Cortex of kidney (tissue), 1 donor: Measurements from ENCODE around the gene LGALS13.

ENCODE experiments used
- DNase-seq: peaks from one replicate; lab custom pipeline; 2025; lab: John Stamatoyannopoulos, UW

The LGALS13 gene, protein sequence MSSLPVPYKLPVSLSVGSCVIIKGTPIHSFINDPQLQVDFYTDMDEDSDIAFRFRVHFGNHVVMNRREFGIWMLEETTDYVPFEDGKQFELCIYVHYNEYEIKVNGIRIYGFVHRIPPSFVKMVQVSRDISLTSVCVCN

DNA sequence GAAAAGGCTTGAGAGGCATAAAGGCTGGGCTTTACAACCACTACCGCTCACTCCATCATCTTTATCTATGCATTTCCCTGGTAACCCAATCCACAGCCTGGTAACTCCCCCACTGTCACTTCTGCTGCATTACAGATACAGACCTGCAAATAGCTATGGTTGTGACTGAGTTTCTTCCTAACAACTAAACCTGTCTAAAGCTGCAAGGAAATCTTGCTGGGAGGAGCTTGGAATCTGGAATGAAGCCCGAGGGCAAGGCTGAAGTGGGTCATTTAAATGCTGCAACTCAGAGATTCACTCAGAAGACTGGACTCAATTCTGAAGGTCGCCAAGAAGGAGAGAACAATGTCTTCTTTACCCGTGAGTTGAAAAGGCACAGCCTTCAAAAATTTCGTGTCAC is at the start of gene LGALS13:
LGALS13 (plus strand) TSS at position 301 of the 400 bp plus-strand sequence; CDS start at position 346, 45 bp downstream.
- DNase-seq = no peak

DNA sequence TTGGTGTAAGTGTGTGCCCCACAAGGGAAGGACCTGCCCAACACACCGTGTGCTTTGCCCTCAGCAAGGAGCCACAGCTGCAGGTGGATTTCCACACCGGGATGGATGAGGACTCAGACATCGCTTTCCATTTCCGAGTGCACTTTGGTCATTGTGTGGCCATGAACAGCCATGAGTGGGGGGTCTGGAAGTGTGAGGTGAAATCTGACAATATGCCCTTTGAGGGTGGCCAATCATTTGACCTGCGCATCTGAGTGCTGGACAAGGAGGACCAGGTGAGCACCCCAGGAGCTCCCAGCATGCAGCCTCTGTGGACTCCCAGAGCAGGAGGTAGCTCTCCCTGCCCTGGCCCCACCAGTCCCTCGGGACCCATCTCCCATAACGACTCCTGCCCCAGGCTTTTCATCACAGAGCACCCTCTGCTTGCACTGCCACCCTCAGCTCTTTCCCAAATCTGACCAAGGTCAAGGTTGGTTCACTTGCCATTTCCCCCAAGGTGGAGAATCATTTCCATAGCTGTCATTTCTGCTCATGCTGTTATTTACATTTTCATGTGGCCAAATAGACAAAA is 49.2 kb upstream of the LGALS13 start:
- DNase-seq = no peak

DNA sequence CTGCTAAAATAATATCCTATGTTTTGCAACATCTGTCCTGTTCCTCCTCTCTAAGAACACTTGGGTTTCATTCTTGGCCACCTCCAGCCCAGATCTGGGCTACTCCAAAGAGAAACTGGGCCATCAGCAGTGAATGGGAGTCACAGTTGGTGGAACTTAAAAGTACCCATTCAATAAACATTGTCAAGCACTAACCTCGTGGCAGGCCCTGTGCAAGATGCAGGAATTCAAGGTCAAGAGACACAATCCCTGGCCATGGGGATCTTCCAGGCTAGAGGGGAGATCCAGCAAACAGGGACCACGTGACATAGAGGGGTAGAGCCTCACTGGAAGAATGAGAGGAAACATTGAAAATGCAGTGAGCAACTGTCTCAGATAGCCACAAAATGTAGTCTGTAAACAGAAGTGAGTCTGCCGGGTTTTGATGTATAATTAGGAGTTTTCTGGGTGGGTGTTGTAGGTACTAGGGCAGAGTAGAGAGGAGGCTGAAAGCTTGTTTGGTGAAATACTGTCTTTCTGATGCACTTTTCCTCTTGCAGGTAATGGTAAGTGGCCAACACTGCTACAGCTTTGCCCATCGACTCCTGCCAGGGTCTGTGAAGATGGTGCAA is 47.5 kb upstream of the LGALS13 start:
- DNase-seq = no peak

DNA sequence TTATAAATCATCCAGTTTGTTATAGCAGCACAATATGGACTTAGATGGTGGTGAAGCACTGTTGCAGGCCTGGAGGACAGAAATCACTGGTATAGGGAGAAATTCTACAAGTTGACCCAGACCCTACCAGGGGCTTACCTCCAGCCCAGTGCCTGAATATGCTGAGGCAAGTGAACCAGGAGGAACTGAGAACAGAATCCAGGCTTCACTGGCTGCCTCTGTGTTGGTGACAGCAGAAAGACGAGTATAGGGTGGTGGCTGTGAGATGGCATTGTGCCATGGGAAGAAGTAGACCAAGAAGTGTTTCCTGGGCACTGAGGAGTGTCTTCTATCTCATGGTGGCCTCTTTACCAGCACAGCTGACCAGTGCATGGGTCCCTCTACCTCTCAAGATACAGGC is 46.4 kb upstream of the LGALS13 start:
- DNase-seq = no peak

DNA sequence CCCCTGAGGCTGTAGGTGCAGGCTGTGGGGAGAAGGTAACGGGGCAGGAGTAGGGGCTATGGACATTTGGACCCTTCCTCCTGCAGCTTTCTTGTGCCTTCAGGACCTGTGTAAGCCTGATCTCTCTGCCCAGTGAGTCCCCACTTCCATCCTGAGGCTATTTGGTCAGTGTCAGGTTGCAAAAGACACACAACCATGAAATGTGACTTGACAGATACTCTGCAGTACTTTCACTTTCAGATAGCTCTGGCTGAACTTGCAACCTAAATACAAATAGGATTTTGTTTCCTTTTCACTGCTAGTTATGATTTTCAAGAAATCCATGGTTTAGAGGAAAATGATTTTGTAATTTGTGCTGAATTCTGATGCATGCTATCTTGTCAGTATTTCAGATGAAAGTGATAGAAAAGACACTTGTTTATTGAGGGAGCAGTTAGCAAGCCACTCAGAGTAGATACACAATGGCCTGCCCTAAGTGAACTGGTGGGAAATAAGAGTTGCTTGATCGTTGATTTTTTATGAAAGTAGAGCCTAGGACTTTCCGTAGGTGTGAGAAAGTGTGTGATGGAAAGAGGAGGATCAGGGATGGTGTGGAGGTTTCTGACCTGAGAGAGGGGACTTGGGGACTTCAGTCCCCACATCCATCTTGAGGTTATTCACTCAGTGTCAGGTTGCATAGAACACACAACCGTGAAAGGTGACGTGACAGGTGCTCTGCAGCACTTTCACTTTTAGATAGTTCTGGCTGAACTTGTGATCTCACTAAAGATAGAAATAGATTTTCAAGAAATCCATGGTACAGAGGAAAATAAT is 44.3 kb upstream of the LGALS13 start:
- DNase-seq = no peak

DNA sequence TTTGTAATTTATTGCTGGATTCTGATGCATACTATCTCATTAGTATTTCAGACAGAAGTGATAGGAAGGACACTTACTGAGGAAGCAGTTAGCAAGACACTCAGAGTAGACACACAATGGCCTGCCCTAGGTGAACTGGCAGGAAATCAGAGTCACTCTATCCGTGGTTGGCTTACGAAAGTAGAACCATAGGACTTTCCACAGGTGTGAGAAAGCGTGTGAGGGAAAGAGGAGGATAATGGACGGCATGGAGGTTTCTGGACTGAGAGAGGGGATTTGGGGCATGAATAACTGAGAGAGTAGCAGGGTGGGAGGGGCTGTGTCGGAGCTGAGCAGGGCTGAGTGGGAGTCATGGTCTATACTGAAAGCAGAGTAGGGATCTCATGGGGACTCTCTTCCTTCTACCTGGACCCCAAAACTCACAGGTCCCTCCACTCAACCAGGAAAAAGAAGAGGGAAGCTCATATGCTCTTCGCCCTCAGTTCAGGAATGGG is 43.7 kb upstream of the LGALS13 start:
- DNase-seq = no peak

DNA sequence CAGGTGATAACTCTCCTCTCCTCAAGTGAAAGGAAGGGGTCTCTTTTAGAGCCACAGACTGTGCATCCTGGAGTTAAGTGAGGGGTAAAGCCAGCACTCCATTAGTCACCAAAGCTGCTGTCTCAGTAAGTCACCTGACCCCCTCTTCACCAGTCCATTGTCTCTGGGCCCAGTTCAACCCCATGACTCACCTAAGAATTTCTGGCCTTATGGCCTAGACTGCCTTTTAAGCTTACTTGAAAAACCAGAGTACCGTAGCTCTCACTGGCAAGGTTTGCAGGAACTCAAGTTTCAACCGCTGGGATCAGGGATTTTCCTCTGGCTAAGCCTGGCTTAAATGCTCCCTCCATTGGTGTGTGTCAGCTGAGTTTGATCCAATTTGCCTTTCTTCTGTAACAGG is 38.9 kb upstream of the LGALS13 start:
- no peak for DNase-seq

DNA sequence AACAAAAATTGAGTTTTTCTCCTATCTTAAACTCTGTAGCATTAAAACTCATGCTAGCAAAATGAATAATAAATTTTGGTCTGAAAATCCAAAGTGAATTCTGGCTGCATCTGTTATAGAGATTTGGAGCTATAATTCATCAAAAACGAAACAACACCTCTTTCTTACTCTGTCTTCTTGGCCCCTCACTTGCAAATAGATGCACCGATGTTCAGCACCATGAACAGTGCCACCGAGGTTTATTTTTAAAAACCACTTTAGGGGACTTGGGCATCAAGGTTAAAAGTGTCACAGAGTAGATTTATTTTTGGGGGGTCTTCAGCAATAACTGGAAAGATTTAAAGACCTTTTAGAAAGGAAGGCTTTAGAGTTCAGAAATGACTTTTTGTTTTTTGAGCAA is 36.3 kb upstream of the LGALS13 start:
- no peak for DNase-seq

DNA sequence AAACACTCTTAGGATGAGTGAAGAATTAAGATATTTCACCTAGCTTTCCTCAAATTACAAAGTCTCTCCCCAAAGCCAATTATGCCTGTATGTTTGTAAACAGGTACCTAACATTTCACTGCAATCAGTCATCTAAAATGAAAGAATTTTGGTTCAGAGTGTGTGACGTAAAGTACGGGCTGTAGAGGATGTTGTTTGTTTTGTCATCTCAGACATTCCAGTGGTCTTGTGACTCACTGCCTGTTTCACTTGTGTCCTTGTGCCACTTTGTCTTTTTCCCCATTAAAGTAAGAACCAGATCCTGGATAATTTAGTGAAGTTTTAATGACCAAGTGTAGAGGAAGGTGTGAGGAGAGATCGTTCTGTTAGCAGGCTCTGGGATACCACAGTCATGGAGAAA is 33.7 kb upstream of the LGALS13 start:
- no peak for DNase-seq

DNA sequence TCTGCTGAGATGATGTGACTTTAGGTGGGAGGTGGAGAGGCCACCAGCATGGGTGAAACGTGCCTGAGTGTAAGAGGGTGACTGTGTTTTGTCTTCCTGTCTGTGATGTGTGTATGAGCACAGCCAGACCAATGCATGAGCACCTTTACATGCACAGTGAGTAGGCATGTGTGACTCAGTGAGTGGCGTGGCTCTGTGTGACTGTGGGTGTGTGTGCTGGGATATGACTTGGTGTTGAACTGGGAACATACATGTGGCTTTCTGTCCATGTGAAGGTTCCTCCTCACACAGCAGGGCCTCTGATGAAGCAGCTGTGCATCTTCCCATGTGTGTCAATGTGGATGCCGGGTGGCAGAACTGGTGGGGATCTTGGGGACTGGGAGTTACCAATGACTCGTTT is 19.9 kb upstream of the LGALS13 start:
- DNase-seq = no peak

DNA sequence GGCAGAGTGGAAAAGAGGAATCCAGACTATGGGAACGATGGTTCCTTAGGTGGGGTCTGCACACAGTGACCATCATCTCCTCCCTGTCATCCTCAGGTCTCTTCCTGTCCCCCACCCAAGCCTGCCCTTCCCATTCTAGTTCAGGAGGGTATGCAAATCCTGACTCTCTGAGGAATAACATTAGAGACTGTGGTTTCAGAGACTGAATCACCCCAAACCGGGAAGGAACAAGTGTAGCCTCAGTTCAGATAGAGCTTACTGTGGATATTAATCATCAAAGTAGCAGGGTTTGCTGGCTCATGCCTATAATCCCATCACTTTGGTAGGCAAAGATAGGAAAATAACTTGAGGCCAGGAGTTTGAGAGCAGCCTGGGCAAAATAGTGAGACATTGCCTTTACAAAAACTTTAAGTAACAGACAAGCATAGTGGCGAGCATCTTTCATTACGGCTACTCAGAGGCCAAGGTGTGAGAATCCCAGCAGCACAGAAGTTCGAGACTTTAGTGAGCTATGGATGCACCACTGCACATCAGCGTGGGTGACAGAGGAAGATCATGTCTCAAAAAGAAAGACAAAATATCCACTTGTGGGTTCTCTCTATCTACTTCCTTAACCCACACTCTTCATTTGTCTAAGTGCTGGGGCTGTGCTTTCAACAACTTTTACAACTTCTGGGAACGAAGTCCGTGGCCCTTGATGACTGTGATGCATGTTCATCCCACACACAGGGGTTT is 19.3 kb upstream of the LGALS13 start:
- no peak for DNase-seq

DNA sequence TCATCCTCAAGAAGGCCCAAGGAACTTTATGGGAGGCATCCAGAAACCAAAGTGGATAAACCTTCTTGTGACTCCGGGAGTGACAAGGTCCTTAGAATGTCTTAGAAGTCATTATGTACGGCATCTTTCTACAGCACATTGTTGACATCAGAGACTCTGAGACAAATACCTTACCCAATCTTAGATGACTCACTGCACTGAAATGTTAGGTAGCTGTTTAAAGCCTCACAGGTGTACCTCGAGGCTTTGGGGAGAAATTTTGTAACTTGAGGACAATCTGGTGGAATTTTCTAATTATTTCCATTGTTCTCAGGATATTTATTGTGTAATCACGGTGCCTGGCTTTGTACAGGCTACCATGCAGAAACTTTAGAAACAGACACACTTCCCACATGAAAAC is 14.8 kb upstream of the LGALS13 start:
- no peak for DNase-seq

DNA sequence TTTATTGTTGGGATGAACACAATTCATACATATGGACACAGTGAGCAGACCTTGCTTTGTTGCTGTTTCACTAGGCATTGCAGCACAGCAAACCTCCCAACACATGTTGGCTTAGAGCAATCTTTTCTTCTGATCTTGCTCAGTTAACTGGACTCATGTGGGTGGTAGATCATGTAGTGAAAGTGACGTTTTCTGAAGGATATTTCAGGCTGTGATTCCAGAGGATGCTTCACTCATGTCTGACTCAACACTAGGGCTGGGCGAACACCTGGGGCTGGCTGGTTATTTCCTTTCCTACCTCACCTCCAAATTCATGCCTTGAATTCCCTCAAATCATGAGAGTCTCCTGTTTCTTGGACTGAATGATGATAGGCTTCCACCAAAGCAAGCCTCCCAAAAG is 14.3 kb upstream of the LGALS13 start:
- DNase-seq = no peak

DNA sequence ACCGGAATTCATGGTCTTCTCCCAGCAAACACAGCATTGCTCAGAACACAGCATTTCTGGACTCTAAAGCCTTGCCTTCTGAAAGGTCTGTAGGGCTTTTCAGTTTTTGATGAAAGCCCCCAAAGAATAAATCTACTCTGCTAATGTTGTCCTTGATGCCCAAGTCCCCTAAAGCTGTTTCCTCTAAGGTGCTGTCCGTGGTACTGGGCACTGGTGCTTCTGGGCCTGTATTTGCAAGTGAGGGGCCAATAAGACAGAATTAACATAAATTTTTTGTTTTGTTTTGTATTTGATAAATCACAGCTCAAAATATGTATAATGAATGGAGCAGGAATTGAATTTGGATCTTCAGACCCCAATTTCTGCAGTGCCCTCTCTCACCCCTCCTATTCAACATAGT is 12.1 kb upstream of the LGALS13 start:
- DNase-seq = no peak

DNA sequence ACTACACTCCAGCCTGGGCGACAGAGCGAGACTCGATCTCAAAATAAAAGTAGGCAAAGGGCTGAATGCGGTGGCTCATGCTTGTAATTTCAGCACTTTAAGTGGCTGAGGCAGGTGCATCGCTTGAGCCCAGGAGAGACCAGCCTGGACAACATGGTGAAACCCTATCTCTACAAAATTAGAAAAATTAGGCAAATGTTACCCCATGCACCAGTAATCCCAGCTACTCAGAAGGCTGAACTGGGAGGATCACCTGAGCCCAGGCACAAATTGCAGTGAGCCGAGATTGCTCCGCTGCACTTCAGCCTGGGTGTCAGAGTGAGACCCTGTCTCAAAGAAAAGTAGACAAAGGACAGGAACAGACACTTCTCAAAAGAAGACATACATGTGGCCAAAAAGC is 9.9 kb upstream of the LGALS13 start:
- DNase-seq = no peak

DNA sequence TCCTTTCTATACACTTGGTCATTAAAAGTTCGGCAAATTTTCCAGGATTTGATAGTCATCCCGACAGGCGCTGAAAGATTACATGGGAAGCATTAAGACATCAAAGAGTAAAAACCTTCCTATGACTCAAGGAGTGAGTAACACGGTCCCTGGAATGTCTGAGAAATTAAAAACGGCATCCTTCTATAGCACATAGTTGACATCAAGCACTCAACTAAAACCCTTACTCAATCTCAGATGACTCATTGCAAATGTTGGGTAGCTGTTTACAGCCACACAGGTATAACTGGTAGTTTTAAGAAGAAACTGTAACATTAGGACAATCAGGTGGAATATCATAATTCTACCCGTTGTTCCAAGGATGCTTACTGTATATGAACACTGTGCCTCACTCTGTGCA is 6.4 kb upstream of the LGALS13 start:
- DNase-seq = no peak

DNA sequence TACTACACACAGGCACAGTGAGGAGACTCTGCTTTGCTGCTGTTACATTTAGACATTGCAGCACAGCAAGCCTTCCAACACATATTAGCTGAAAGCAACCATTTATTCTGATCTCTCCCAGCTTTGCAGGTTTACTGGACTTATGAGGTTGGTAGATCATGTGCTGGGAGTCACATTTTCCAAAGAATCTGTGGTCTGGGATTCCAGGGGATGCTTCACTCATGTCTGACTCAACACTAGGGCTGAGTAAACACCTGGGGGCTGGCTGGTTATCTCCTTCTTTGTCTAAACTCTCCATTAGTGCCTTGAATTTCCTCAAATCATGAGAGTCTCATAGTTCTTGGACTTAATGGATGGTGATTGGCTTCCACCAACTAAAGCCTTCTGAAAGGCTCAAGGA is 5.4 kb upstream of the LGALS13 start:
- DNase-seq = no peak

DNA sequence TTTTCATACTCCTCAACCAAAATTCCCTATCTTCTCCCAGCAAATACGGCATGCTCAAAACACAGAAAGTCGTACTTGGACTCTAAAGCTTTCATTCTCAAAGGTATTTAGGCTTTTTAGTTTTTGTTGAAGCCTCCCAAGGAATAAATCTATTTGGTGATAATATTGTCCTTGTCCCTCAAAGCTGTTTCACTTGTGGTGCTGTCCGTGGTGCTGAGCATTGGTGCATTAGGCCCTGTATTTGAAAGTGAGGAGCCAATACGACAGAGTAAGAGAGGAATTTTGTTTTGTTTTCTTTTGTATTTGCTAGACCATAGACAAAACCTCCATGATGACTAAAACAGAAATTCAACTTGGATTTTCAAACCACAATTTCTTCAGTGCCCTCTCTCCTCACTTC is 3.2 kb upstream of the LGALS13 start:
- DNase-seq = no peak

DNA sequence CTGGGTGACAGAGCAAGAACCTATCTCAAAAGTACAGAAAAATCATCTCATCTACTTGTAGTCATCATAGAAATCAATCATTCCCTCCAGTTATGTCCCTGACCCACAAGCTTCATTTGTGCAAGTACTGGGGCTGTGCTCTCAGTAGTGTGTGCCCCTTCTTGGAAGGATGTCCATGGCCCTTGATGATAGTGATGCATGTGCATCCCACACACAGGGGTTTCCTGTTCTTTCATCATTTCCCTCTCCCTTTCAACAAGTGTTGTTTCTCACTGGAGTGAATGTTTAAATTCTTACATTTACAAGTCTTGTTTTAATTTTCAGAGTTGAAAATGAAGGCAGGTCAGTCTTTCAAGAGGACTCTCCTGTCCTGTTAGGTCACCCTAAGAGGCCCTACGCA is 1.5 kb downstream of the LGALS13 start:
- DNase-seq = no peak

DNA sequence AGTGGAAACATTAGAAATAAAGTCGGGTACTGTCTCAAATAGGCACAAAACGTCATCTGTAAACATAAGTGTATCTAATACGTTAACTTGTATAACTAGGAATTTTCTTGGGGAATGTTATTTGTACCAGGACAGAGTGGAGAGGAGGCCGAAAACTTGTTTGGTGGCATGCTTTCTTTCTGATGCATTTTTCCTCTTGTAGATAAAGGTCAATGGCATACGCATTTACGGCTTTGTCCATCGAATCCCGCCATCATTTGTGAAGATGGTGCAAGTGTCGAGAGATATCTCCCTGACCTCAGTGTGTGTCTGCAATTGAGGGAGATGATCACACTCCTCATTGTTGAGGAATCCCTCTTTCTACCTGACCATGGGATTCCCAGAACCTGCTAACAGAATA is 4.7 kb downstream of the LGALS13 start:
- no peak for DNase-seq

DNA sequence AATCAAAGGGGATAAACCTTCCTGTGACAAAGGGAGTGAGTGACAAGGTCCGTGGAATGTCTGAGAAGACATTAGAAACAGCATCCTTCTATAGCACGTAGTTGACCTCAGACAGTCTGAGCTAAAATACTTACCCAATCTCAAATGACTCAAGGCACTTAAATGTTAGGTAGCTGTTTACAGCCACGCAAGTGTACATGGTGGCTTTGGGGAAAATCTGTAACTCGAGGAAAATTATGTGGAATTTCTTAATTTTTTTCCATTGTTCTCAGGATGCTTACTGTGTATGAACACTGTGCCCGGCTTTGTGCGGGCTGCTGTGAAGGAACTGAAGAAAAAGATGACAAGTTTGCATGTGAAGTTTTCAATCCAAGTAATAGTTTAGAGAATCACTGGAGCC is 5.2 kb downstream of the LGALS13 start:
- no peak for DNase-seq

DNA sequence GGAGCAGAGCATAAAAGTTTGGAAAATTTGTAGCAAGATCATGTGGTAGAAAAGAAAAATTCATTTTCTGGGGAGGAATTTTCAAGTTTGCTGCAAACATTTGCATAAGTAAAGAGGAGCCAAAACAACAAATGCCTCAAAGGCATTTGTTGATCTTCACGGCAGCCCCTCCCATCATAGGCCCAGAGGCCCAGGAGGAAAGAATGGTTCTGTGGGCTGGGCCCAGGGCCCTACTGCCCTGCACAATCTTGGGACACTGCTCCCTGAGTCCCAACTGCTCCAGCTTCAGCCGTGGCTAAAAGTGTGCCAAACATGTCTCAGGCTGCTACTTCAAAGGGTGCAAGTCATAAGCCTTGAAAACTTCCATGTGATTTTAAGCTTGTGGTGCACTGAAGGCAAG is 11.3 kb downstream of the LGALS13 start:
- no peak for DNase-seq
